HepG2 (cell line): ENCODE results near the gene ANKRD36B. TPM values are rescaled to one million over a fixed set of nuclear protein-coding genes. Genes with fewer than 3 reads are reported as not detected.

Experiments used
- BORCS8-MEF2B ChIP-seq: sonication (generic); formaldehyde crosslinking; IDR thresholded peaks from 2 replicates; pipeline ENCODE4 v1.8.0; 2022; ENCODE audit warnings: mild to moderate bottlenecking, missing genetic modification reagents
- DR1 ChIP-seq: sonication (generic); formaldehyde crosslinking; IDR thresholded peaks from 2 replicates; pipeline ENCODE4 v1.8.0; 2021; ENCODE audit warnings: mild to moderate bottlenecking, missing genetic modification reagents, inconsistent platforms
- GABPB1 ChIP-seq: IDR thresholded peaks from 2 replicates; pipeline ENCODE4 v1.6.1; 2016; ENCODE audit warnings: mild to moderate bottlenecking, missing genetic modification reagents, moderate library complexity, missing compliant biosample characterization
- GATAD1 ChIP-seq: IDR thresholded peaks from 2 replicates; pipeline ENCODE4 v1.6.1; 2016; ENCODE audit warnings: missing genetic modification reagents, missing compliant biosample characterization
- KAT7 ChIP-seq: IDR thresholded peaks from 2 replicates; pipeline ENCODE4 v1.6.1; 2018; ENCODE audit warnings: borderline replicate concordance, missing compliant biosample characterization
- KAT8 ChIP-seq: IDR thresholded peaks from 2 replicates; pipeline ENCODE4 v1.6.1; 2016; ENCODE audit warnings: missing genetic modification reagents, missing compliant biosample characterization
- MEIS1 ChIP-seq: sonication (generic); formaldehyde crosslinking; IDR thresholded peaks from 2 replicates; pipeline ENCODE4 v1.9.0; 2021; ENCODE audit warnings: mild to moderate bottlenecking, missing genetic modification reagents, moderate library complexity, borderline replicate concordance
- MXD1 ChIP-seq: sonication (generic); formaldehyde crosslinking; IDR thresholded peaks from 2 replicates; pipeline ENCODE4 v1.4.0; 2020; ENCODE audit warnings: mild to moderate bottlenecking, missing genetic modification reagents
- MXD3 ChIP-seq: IDR thresholded peaks from 2 replicates; pipeline ENCODE4 v1.6.1; 2016; ENCODE audit warnings: mild to moderate bottlenecking, missing biosample characterization, missing genetic modification reagents
- TFDP2 ChIP-seq: sonication (generic); formaldehyde crosslinking; IDR thresholded peaks from 2 replicates; pipeline ENCODE4 v1.4.0; 2020; ENCODE audit warnings: missing genetic modification reagents
- ZBTB14 ChIP-seq: sonication (generic); formaldehyde crosslinking; IDR thresholded peaks from 2 replicates; pipeline ENCODE4 v1.4.0; 2020; ENCODE audit warnings: missing genetic modification reagents
- ZBTB2 ChIP-seq: sonication (generic); formaldehyde crosslinking; IDR thresholded peaks from 2 replicates; pipeline ENCODE4 v1.8.0; 2022; ENCODE audit warnings: low read depth, missing genetic modification reagents
- ZFP91 ChIP-seq: sonication (generic); formaldehyde crosslinking; IDR thresholded peaks from 2 replicates; pipeline ENCODE4 v1.9.0; 2022; ENCODE audit warnings: missing genetic modification reagents, mild to moderate bottlenecking, borderline replicate concordance
- ZNF230 ChIP-seq: sonication (generic); formaldehyde crosslinking; IDR thresholded peaks from 2 replicates; pipeline ENCODE4 v1.4.0; 2020; ENCODE audit warnings: mild to moderate bottlenecking, missing genetic modification reagents
- ZNF543 ChIP-seq: sonication (generic); formaldehyde crosslinking; IDR thresholded peaks from 2 replicates; pipeline ENCODE4 v1.4.0; 2020; ENCODE audit warnings: mild to moderate bottlenecking, missing genetic modification reagents
- ZNF607 ChIP-seq: sonication (generic); formaldehyde crosslinking; IDR thresholded peaks from 2 replicates; pipeline ENCODE4 v1.5.1; 2020; ENCODE audit warnings: missing genetic modification reagents, mild to moderate bottlenecking, borderline replicate concordance
- ZNF616 ChIP-seq: sonication (generic); formaldehyde crosslinking; IDR thresholded peaks from 2 replicates; pipeline ENCODE4 v1.5.0; 2020; ENCODE audit warnings: low read depth, mild to moderate bottlenecking, missing genetic modification reagents
- ZNF704 ChIP-seq: sonication (generic); formaldehyde crosslinking; IDR thresholded peaks from 2 replicates; pipeline ENCODE4 v1.8.1; 2023; ENCODE audit warnings: mild to moderate bottlenecking, inconsistent platforms, moderate library complexity, missing genetic modification reagents, borderline replicate concordance
- ZNF761 ChIP-seq: sonication (generic); formaldehyde crosslinking; conservative IDR thresholded peaks from 2 replicates; pipeline ENCODE4 v1.4.0; 2020; ENCODE audit warnings: mild to moderate bottlenecking, missing genetic modification reagents
- polyA plus RNA-seq, 8 experiments: library from polyadenylated mRNA; depleted of rRNA in 3 of 8; stranded (reverse) in 7 of 8; unstranded in 1 of 8; fragments of >200 nt; fragmentation: Illumina TruSeq in 4 of 8; extraction: Trizol in 4 of 8; gene quantifications; 2 replicates each; pipeline versions ENCODE4 v1.2.1 to v1.2.3, GENCODE V29; 2011 to 2016; ENCODE audit warnings: low read depth in 4 of 8, missing spikeins in 1 of 8, mixed read lengths in 1 of 8; ENCODE audit not compliant: insufficient read depth in 1 of 8
- total RNA-seq, 5 experiments: library from RNA; depleted of rRNA; stranded (reverse); fragments of >200 nt; fragmentation: Illumina TruSeq; extraction: Trizol; gene quantifications; 2 replicates each; pipeline ENCODE4 v1.2.3, GENCODE V29; 2016; ENCODE audit warnings: low read depth in 1 of 5

Gene ANKRD36B
- total and polyA plus RNA-seq, 2 of the 13 experiments (the other 11 are each of a cell fraction or from before 2014, with no cell fraction given) = 7.3 to 34.8 TPM

- TF ChIP-seq TFDP2 (CRISPR knock-in tag) (peak; percentile 83), ZNF230 (CRISPR knock-in tag) (peak; percentile 35), ZNF607 (CRISPR knock-in tag) (peak; percentile 83; the same call in 1 of the 2 replicates), ZBTB2 (CRISPR knock-in tag) (0 out of 2 replicates have a peak, but pooled peaks have one; percentile 45), BORCS8-MEF2B (CRISPR knock-in tag) (0 out of 2 replicates have a peak, but pooled peaks have one; percentile 68), ZNF761 (CRISPR knock-in tag) (0 out of 2 replicates have a peak, but pooled peaks have one; percentile 46), KAT7 (CRISPR knock-in tag) (peak; percentile 46; the same call in 1 of the 2 replicates), DR1 (CRISPR knock-in tag) (peak; percentile 61; the same call in 1 of the 2 replicates), MXD1 (CRISPR knock-in tag) (peak; percentile 79), ZFP91 (CRISPR knock-in tag) (peak; percentile 83; the same call in 1 of the 2 replicates), GATAD1 (peak; percentile 48), MEIS1 (CRISPR knock-in tag) (0 out of 2 replicates have a peak, but pooled peaks have one; percentile 28), ZBTB14 (CRISPR knock-in tag) (peak; percentile 81), MXD3 (CRISPR knock-in tag) (peak; percentile 53; the same call in 1 of the 2 replicates), ZNF704 (CRISPR knock-in tag) (peak; percentile 94), GABPB1 (CRISPR knock-in tag) (peak; percentile 66; the same call in 1 of the 2 replicates), KAT8 (CRISPR knock-in tag) (peak; percentile 55), ZNF543 (CRISPR knock-in tag) (peak; percentile 89), ZNF616 (CRISPR knock-in tag) (peak; percentile 77; the same call in 1 of the 2 replicates)
These were observed at the start of gene ANKRD36B (continued) for GRCh38 chr2:97589598-97590510.
